Astrocyte (in vitro differentiated cells and primary cell): ENCODE results near the gene GTSE1. TPM values are rescaled to one million over a fixed set of nuclear protein-coding genes. Genes with fewer than 3 reads are reported as not detected.

ENCODE experiments used
- DNase-seq: peaks from one replicate; pipeline ENCODE4 v3.0.0-alpha.2; 2010; ENCODE audit warnings: low read depth
- FAIRE-seq: peaks from 2 replicates; lab custom pipeline; 2011; peaks lifted over from hg19 to GRCh38; lab: Jason Lieb, UNC
- H2AFZ ChIP-seq: 2 replicates; pipeline ENCODE4 v1.6.0; 2012; ENCODE audit warnings: low read depth, low read length, inconsistent platforms
- H3K27ac ChIP-seq: 2 replicates; pipeline ENCODE4 v1.5.1; 2011; ENCODE audit warnings: low read depth, low read length, inconsistent platforms
- H3K27me3 ChIP-seq: 2 replicates; pipeline ENCODE4 v1.6.0; 2011; ENCODE audit warnings: low read length, inconsistent platforms; ENCODE audit not compliant: insufficient read depth
- H3K36me3 ChIP-seq: 2 replicates; pipeline ENCODE4 v1.5.1; 2011; ENCODE audit warnings: low read length, inconsistent platforms; ENCODE audit not compliant: insufficient read depth
- H3K4me1 ChIP-seq: 2 replicates; pipeline ENCODE4 v1.5.1; 2011; ENCODE audit warnings: low read length, inconsistent platforms; ENCODE audit not compliant: insufficient read depth
- H3K4me2 ChIP-seq: 2 replicates; pipeline ENCODE4 v1.6.0; 2012; ENCODE audit warnings: low read length, inconsistent platforms
- H3K4me3 ChIP-seq: 2 replicates; pipeline ENCODE4 v1.5.1; 2011; ENCODE audit warnings: low read depth, mild to moderate bottlenecking, low read length, inconsistent platforms; ENCODE audit not compliant: insufficient read depth
- H3K79me2 ChIP-seq: 2 replicates; pipeline ENCODE4 v1.6.0; 2012; ENCODE audit warnings: mild to moderate bottlenecking, low read length, inconsistent platforms; ENCODE audit not compliant: insufficient read depth
- H3K9ac ChIP-seq: 2 replicates; pipeline ENCODE4 v1.6.0; 2012; ENCODE audit warnings: mild to moderate bottlenecking, low read length, inconsistent platforms
- H3K9me3 ChIP-seq: 2 replicates; pipeline ENCODE4 v1.5.1; 2012; ENCODE audit warnings: low read depth, mild to moderate bottlenecking, low read length, inconsistent platforms; ENCODE audit not compliant: insufficient read depth
- H4K20me1 ChIP-seq: 2 replicates; pipeline ENCODE4 v1.6.0; 2012; ENCODE audit warnings: low read length, inconsistent platforms; ENCODE audit not compliant: insufficient read depth
- H3K27ac Mint-ChIP-seq: one replicate; pipeline ENCODE4 v1.8.0; 2021; ENCODE audit warnings: mild to moderate bottlenecking, mixed read lengths; ENCODE audit not compliant: unreplicated experiment
- H3K27me3 Mint-ChIP-seq: one replicate; pipeline ENCODE4 v1.8.0; 2021; ENCODE audit warnings: low read depth, mixed read lengths; ENCODE audit not compliant: unreplicated experiment
- H3K36me3 Mint-ChIP-seq: one replicate; pipeline ENCODE4 v1.8.0; 2021; ENCODE audit warnings: low read depth, mixed read lengths; ENCODE audit not compliant: unreplicated experiment
- H3K4me1 Mint-ChIP-seq: one replicate; pipeline ENCODE4 v1.8.0; 2021; ENCODE audit warnings: low read depth, mixed read lengths; ENCODE audit not compliant: unreplicated experiment
- H3K4me3 Mint-ChIP-seq: one replicate; pipeline ENCODE4 v1.8.0; 2021; ENCODE audit warnings: mild to moderate bottlenecking, moderate library complexity, mixed read lengths; ENCODE audit not compliant: unreplicated experiment
- H3K9me3 Mint-ChIP-seq: one replicate; pipeline ENCODE4 v1.8.0; 2021; ENCODE audit warnings: mild to moderate bottlenecking, mixed read lengths; ENCODE audit not compliant: unreplicated experiment
- EZH2 ChIP-seq: IDR thresholded peaks from 2 replicates; pipeline ENCODE4 v1.6.1; 2012; ENCODE audit warnings: mild to moderate bottlenecking, low read length, inconsistent platforms; ENCODE audit not compliant: insufficient read depth
- total RNA-seq: library from RNA; stranded (reverse); gene quantifications from 2 replicates; pipeline ENCODE4 v1.2.1, GENCODE V29; 2021
- TF ChIP-seq, protein P1 (sequence below): IDR thresholded peaks from 2 replicates; pipeline ENCODE4 v1.5.1; 2011; ENCODE audit warnings: low read depth, mild to moderate bottlenecking, inconsistent platforms, low read length, moderate library complexity; ENCODE audit not compliant: insufficient read depth

The GTSE1 gene
- total RNA-seq, 1 donor from 2014 or later, result 4.1 TPM

DNA sequence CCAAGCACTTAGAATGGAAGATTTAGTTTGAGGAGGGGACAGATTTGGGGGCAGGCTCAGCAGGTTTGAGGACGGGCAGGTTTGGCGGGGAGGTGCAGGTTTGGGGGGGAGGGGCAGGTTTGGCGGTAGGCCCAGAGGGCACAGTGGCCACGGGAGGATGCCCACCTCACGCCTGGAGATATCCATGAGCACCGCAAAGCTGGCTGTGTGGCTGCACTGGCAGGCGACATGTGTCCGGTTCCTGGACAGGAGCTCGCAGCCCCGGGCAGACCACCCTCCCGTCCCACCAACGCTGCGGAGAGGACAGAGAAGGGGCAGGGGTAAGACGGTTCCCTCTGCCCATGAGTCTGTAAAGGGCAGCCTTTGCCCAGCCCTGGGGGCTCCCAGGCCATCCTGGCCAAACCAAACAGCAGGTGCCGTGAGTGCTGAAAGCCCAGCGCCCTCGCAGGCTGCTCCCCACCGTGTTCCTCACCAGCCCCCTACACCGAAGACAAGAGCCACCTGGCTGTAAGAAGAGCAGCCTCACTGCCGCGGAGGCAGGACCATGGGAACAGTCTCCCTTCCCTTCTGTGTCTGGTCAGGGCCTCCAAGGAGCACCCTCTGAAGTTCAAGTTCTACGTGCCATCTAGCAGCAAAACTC is 81.9 kb downstream of the GTSE1 start:
- Histone ChIP-seq H3K27me3 (peaks cover 5% of the 10 kb centered on the region), H3K9me3 (peaks cover 2% of the 10 kb centered on the region), H3K79me2 (no peaks in the 10 kb centered on the region), H3K36me3 (no peaks in the 10 kb centered on the region), H3K4me2 (no peak overlapping the region), H3K9ac (no peak overlapping the region), H3K27ac (no peak overlapping the region), H4K20me1 (no peaks in the 10 kb centered on the region), H2AFZ (no peak overlapping the region), H3K4me1 (peaks cover 15% of the 10 kb centered on the region), H3K4me3 (no peak overlapping the region)
- FAIRE-seq, result no peak
- TF ChIP-seq EZH2, result no peak
- TF ChIP-seq, protein P1, sequence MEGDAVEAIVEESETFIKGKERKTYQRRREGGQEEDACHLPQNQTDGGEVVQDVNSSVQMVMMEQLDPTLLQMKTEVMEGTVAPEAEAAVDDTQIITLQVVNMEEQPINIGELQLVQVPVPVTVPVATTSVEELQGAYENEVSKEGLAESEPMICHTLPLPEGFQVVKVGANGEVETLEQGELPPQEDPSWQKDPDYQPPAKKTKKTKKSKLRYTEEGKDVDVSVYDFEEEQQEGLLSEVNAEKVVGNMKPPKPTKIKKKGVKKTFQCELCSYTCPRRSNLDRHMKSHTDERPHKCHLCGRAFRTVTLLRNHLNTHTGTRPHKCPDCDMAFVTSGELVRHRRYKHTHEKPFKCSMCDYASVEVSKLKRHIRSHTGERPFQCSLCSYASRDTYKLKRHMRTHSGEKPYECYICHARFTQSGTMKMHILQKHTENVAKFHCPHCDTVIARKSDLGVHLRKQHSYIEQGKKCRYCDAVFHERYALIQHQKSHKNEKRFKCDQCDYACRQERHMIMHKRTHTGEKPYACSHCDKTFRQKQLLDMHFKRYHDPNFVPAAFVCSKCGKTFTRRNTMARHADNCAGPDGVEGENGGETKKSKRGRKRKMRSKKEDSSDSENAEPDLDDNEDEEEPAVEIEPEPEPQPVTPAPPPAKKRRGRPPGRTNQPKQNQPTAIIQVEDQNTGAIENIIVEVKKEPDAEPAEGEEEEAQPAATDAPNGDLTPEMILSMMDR, result no peak
- no peak for DNase-seq
- Mint-ChIP-seq H3K27me3 (peaks cover 9% of the 10 kb centered on the region), H3K4me3 (no peak overlapping the region), H3K9me3 (peaks cover 19% of the 10 kb centered on the region), H3K27ac (no peak overlapping the region), H3K36me3 (peaks cover 54% of the 10 kb centered on the region), H3K4me1 (peaks cover 5% of the 10 kb centered on the region)

GRCh38 chr22:46379066-46379930 is 82.6 kb downstream of the GTSE1 start:
- Histone ChIP-seq H4K20me1 (no peaks in the 10 kb centered on the region), H3K4me3 (no peak overlapping the region), H3K79me2 (no peaks in the 10 kb centered on the region), H3K36me3 (no peaks in the 10 kb centered on the region), H3K4me1 (peaks cover 9% of the 10 kb centered on the region), H3K9ac (no peak overlapping the region), H3K9me3 (peaks cover 2% of the 10 kb centered on the region), H3K4me2 (no peak overlapping the region), H2AFZ (no peak overlapping the region), H3K27me3 (peaks cover 5% of the 10 kb centered on the region), H3K27ac (no peak overlapping the region)
- Mint-ChIP-seq H3K36me3 (peaks cover 52% of the 10 kb centered on the region), H3K4me1 (peaks cover 5% of the 10 kb centered on the region), H3K27ac (no peak overlapping the region), H3K9me3 (peaks cover 19% of the 10 kb centered on the region), H3K27me3 (peaks cover 9% of the 10 kb centered on the region), H3K4me3 (no peak overlapping the region)
- no peak for FAIRE-seq
- DNase-seq, result no peak
- TF ChIP-seq, protein P1, result no peak
- no peak for TF ChIP-seq EZH2
